Activated CD4-positive, alpha-beta T cell treated with anti-CD3 and anti-CD28 coated beads for 36 hours (primary cell): ENCODE data around the gene EFCAB14. TPM values are rescaled to one million over a fixed set of nuclear protein-coding genes. Genes with fewer than 3 reads are reported as not detected.
"Not testable (repeated sequence)": the region's sequence is repeated elsewhere in the genome, so short reads cannot be mapped to it uniquely, and the experiment has no call there.

Experiments used
- ATAC-seq: fragments of 200-7000 bp; cut with Tn5 transposase; one replicate; pipeline ENCODE4 v1.10.0; 2021; ENCODE audit warnings: mild to moderate bottlenecking, moderate library complexity
- CTCF ChIA-PET: fragments of 350-600 bp; sonication (Branson Sonifier 250); formaldehyde crosslinking; loops from one replicate; lab custom pipeline; 2021; ENCODE audit warnings: antibody characterized with exemption; lab: Charles Lee
- POLR2A ChIA-PET: fragments of 350-600 bp; sonication (Branson Sonifier 250); formaldehyde crosslinking; loops from one replicate; lab custom pipeline; 2021; ENCODE audit warnings: antibody characterized with exemption, inconsistent platforms; lab: Charles Lee
- DNase-seq: peaks from one replicate; pipeline ENCODE4 v3.0.0-alpha.2; 2020
- H3K27ac Mint-ChIP-seq: one replicate; pipeline ENCODE4 v1.8.0; 2021; ENCODE audit warnings: mixed read lengths
- H3K27me3 Mint-ChIP-seq: one replicate; pipeline ENCODE4 v1.8.0; 2021; ENCODE audit warnings: mixed read lengths
- H3K36me3 Mint-ChIP-seq: one replicate; pipeline ENCODE4 v1.8.0; 2021; ENCODE audit warnings: low read depth, mixed read lengths
- H3K4me1 Mint-ChIP-seq: one replicate; pipeline ENCODE4 v1.8.0; 2021; ENCODE audit warnings: mixed read lengths
- H3K4me3 Mint-ChIP-seq: one replicate; pipeline ENCODE4 v1.8.0; 2021; ENCODE audit warnings: mild to moderate bottlenecking, moderate library complexity, mixed read lengths
- H3K9me3 Mint-ChIP-seq: one replicate; pipeline ENCODE4 v1.8.0; 2021; ENCODE audit warnings: low read depth, mixed read lengths
- intact Hi-C, 2 experiments: fragments of 100-400 bp; cut with DNase I in 1 of 2; cut with micrococcal nuclease in 1 of 2; formaldehyde crosslinking; loops; one replicate each; pipeline versions ENCODE4 v1.14.2 to v1.15.1; 2022 to 2024; cut with DNase I, micrococcal nuclease
- total RNA-seq, 2 experiments: library from RNA; stranded (reverse); gene quantifications; one replicate each; pipeline ENCODE4 v1.2.3, GENCODE V29; 2021

The EFCAB14 gene
- total RNA-seq, 2 experiments from 2014 or later, result 37.8 to 54.3 TPM

GRCh38 chr1:46721204-46721603 is 2.3 kb upstream of the EFCAB14 start:
- H3K9me3 Mint-ChIP-seq, result no peaks in the 10 kb centered on the region
- no peak overlapping the region for H3K4me3 Mint-ChIP-seq
- peaks cover 16% of the 10 kb centered on the region for H3K36me3 Mint-ChIP-seq
- ATAC-seq, result no peak
- intact Hi-C loops, result no loop called here
- ChIA-PET POLR2A (no interaction called here), CTCF (interaction anchor here (0.7 to 1.2 kb wide), 3 partner anchors 15 to 274 kb away, joined by 3 to 4 read pairs (median 4); partner anchors contain the start of gene MKNK1)
- peaks cover 28% of the 10 kb centered on the region for H3K4me1 Mint-ChIP-seq
- no peak for DNase-seq
- no peak overlapping the region for H3K27ac Mint-ChIP-seq
- peaks cover 6% of the 10 kb centered on the region for H3K27me3 Mint-ChIP-seq

- H3K9me3 Mint-ChIP-seq, H3K27me3 Mint-ChIP-seq, intact Hi-C loops, H3K4me3 Mint-ChIP-seq, DNase-seq, POLR2A ChIA-PET, ATAC-seq, H3K27ac Mint-ChIP-seq: not testable (repeated sequence)
- H3K4me1 Mint-ChIP-seq, result peaks cover 32% of the 10 kb centered on the region
- H3K36me3 Mint-ChIP-seq, result peaks cover 21% of the 10 kb centered on the region
- CTCF ChIA-PET, result interaction anchor here (0.5 to 1.6 kb wide), 5 partner anchors 10 to 458 kb away, joined by 3 to 4 read pairs (median 3); partner anchors contain the start of gene MKNK1
Measured at GRCh38 chr1:46720319-46720718, 1.4 kb upstream of the EFCAB14 start.

- no peaks in the 10 kb centered on the region for H3K27me3 Mint-ChIP-seq
- peak overlapping the region; percentile 90 for H3K4me3 Mint-ChIP-seq
- H3K4me1 Mint-ChIP-seq, result peaks cover 35% of the 10 kb centered on the region
- H3K9me3 Mint-ChIP-seq, result no peaks in the 10 kb centered on the region
- intact Hi-C loops, result loop anchor here (1.0 to 5.0 kb wide), 10 partner anchors 51 to 613 kb away; partner anchors contain the start of genes ATPAF1 (in 2 of the 2), MKNK1 (in 2 of the 2), MOB3C (in 2 of the 2) and CMPK1 (in 1 of the 2)
- CTCF ChIA-PET, result interaction anchor here (0.6 to 1.6 kb wide), 3 partner anchors 9 to 95 kb away, joined by 3 read pairs; no protein-coding TSS in a partner anchor
- peak; percentile 9 for ATAC-seq
- H3K36me3 Mint-ChIP-seq, result peaks cover 22% of the 10 kb centered on the region
- DNase-seq, result peak; percentile 20
- POLR2A ChIA-PET, result interaction anchor here (0.5 kb wide), 1 partner anchor 12 kb away, joined by 3 read pairs; no protein-coding TSS in a partner anchor
- H3K27ac Mint-ChIP-seq, result peak overlapping the region; percentile 68
Measured at GRCh38 chr1:46719689-46720088, 775 bp upstream of the EFCAB14 start.

GRCh38 chr1:46718340-46718726 is 581 bp downstream of the EFCAB14 start:
- H3K36me3 Mint-ChIP-seq, result peaks cover 26% of the 10 kb centered on the region
- H3K4me1 Mint-ChIP-seq, result peaks cover 35% of the 10 kb centered on the region
- DNase-seq (no peak), ATAC-seq (no peak)
- intact Hi-C loops, result loop anchor here (2.0 to 5.0 kb wide), 4 partner anchors 50 to 614 kb away; partner anchors contain the start of genes ATPAF1 (in 1 of the 2), CMPK1 (in 1 of the 2), FAAH (in 1 of the 2) and MOB3C (in 1 of the 2)
- H3K9me3 Mint-ChIP-seq, result no peaks in the 10 kb centered on the region
- ChIA-PET POLR2A (no interaction called here), CTCF (interaction anchor here (0.8 to 1.2 kb wide), 2 partner anchors 10 to 50 kb away, joined by 3 read pairs; partner anchors contain the start of gene ATPAF1)
- H3K4me3 Mint-ChIP-seq, result peak overlapping the region; percentile 90
- no peaks in the 10 kb centered on the region for H3K27me3 Mint-ChIP-seq
- H3K27ac Mint-ChIP-seq, result peak overlapping the region; percentile 87

- intact Hi-C loops, result loop anchor here (2.0 to 5.0 kb wide), 4 partner anchors 49 to 615 kb away; partner anchors contain the start of genes ATPAF1 (in 1 of the 2), CMPK1 (in 1 of the 2), FAAH (in 1 of the 2) and MOB3C (in 1 of the 2)
- ChIA-PET POLR2A (interaction anchor here (1.6 kb wide), 1 partner anchor 113 kb away, joined by 3 read pairs; the partner anchor contains the start of gene MKNK1), CTCF (interaction anchor here (0.8 to 1.2 kb wide), 3 partner anchors 10 to 50 kb away, joined by 3 to 5 read pairs (median 3); partner anchors contain the start of gene ATPAF1)
- ATAC-seq (no peak), DNase-seq (no peak)
- peaks cover 35% of the 10 kb centered on the region for H3K4me1 Mint-ChIP-seq
- no peaks in the 10 kb centered on the region for H3K27me3 Mint-ChIP-seq
- no peaks in the 10 kb centered on the region for H3K9me3 Mint-ChIP-seq
- H3K4me3 Mint-ChIP-seq, result peak overlapping the region; percentile 90
- peak overlapping the region; percentile 87 for H3K27ac Mint-ChIP-seq
- H3K36me3 Mint-ChIP-seq, result peaks cover 29% of the 10 kb centered on the region
Measured at GRCh38 chr1:46717654-46718053, 1.3 kb downstream of the EFCAB14 start.

- ATAC-seq (no peak), DNase-seq (no peak)
- ChIA-PET CTCF (no interaction called here), POLR2A (no interaction called here)
- Mint-ChIP-seq H3K4me3 (no peak overlapping the region), H3K9me3 (no peaks in the 10 kb centered on the region), H3K4me1 (peaks cover 41% of the 10 kb centered on the region), H3K27ac (peak overlapping the region; percentile 15), H3K27me3 (no peaks in the 10 kb centered on the region), H3K36me3 (peaks cover 37% of the 10 kb centered on the region)
- intact Hi-C loops, result loop anchor here (5.0 kb wide), 3 partner anchors 98 to 617 kb away; partner anchors contain the start of genes CMPK1 (in 1 of the 2), FAAH (in 1 of the 2) and MOB3C (in 1 of the 2)
Measured at GRCh38 chr1:46714976-46715375, 3.9 kb downstream of the EFCAB14 start.

GRCh38 chr1:46708121-46708520 is 10.8 kb downstream of the EFCAB14 start:
- POLR2A ChIA-PET, result no interaction called here
- CTCF ChIA-PET, result interaction anchor here (0.6 to 1.9 kb wide), 7 partner anchors 10 to 261 kb away, joined by 3 to 7 read pairs (median 4); partner anchors contain the start of gene MKNK1
- ATAC-seq, result no peak
- H3K4me3 Mint-ChIP-seq, result no peak overlapping the region
- DNase-seq, result no peak
- H3K9me3 Mint-ChIP-seq, result no peaks in the 10 kb centered on the region
- H3K4me1 Mint-ChIP-seq, result peaks cover 19% of the 10 kb centered on the region
- intact Hi-C loops, result no loop called here
- no peak overlapping the region for H3K27ac Mint-ChIP-seq
- H3K27me3 Mint-ChIP-seq, result no peaks in the 10 kb centered on the region
- peaks cover 45% of the 10 kb centered on the region for H3K36me3 Mint-ChIP-seq

GRCh38 chr1:46705408-46705807 is 13.5 kb downstream of the EFCAB14 start:
- ChIA-PET CTCF (no interaction called here), POLR2A (no interaction called here)

GRCh38 chr1:46703927-46704641 is 14.8 kb downstream of the EFCAB14 start:
- peaks cover 21% of the 10 kb centered on the region for H3K4me1 Mint-ChIP-seq
- no peaks in the 10 kb centered on the region for H3K9me3 Mint-ChIP-seq
- H3K4me3 Mint-ChIP-seq, result no peak overlapping the region
- ATAC-seq (no peak), DNase-seq (no peak)
- no peaks in the 10 kb centered on the region for H3K27me3 Mint-ChIP-seq
- POLR2A ChIA-PET, result no interaction called here
- intact Hi-C loops, result no loop called here
- CTCF ChIA-PET, result interaction anchor here (0.8 kb wide), 1 partner anchor 13 kb away, joined by 3 read pairs; no protein-coding TSS in a partner anchor
- peak overlapping the region; percentile 19 for H3K27ac Mint-ChIP-seq
- peaks cover 34% of the 10 kb centered on the region for H3K36me3 Mint-ChIP-seq

More at GRCh38 chr1:46705408-46705807, 13.5 kb downstream of the EFCAB14 start:
- Mint-ChIP-seq H3K36me3 (peaks cover 39% of the 10 kb centered on the region), H3K27ac (no peak overlapping the region), H3K9me3 (no peaks in the 10 kb centered on the region), H3K4me3 (no peak overlapping the region), H3K27me3 (no peaks in the 10 kb centered on the region), H3K4me1 (peaks cover 17% of the 10 kb centered on the region)
- DNase-seq (no peak), ATAC-seq (peak; percentile 51)
- intact Hi-C loops, result no loop called here

GRCh38 chr1:46699666-46700065 is 19.2 kb downstream of the EFCAB14 start:
- peaks cover 41% of the 10 kb centered on the region for H3K36me3 Mint-ChIP-seq

GRCh38 chr1:46697053-46697452 is 21.9 kb downstream of the EFCAB14 start:
- Mint-ChIP-seq H3K4me1 (peaks cover 15% of the 10 kb centered on the region), H3K27me3 (no peaks in the 10 kb centered on the region), H3K9me3 (no peaks in the 10 kb centered on the region), H3K27ac (no peak overlapping the region), H3K4me3 (no peak overlapping the region), H3K36me3 (peaks cover 41% of the 10 kb centered on the region)
- DNase-seq (no peak), ATAC-seq (no peak)
- intact Hi-C loops, result no loop called here
- POLR2A ChIA-PET, result no interaction called here
- CTCF ChIA-PET, result no interaction called here

More at GRCh38 chr1:46699666-46700065, 19.2 kb downstream of the EFCAB14 start:
- POLR2A ChIA-PET, result no interaction called here
- intact Hi-C loops, result no loop called here
- Mint-ChIP-seq H3K4me3 (no peak overlapping the region), H3K27me3 (no peaks in the 10 kb centered on the region), H3K27ac (no peak overlapping the region), H3K4me1 (peaks cover 24% of the 10 kb centered on the region), H3K9me3 (no peaks in the 10 kb centered on the region)
- ATAC-seq (peak; percentile 23), DNase-seq (no peak)
- CTCF ChIA-PET, result interaction anchor here (1.2 to 2.8 kb wide), 3 partner anchors 12 to 21 kb away, joined by 3 to 10 read pairs (median 3); no protein-coding TSS in a partner anchor
